ENCODE data around the gene APLP2. TPM values are rescaled to one million over a fixed set of nuclear protein-coding genes. Genes with fewer than 3 reads are reported as not detected.
"Not testable (repeated sequence)": the region's sequence is repeated elsewhere in the genome, so short reads cannot be mapped to it uniquely, and the experiment has no call there.

APLP2 gene
- total RNA-seq, 1 experiment from 2014 or later = 522 TPM

DNA sequence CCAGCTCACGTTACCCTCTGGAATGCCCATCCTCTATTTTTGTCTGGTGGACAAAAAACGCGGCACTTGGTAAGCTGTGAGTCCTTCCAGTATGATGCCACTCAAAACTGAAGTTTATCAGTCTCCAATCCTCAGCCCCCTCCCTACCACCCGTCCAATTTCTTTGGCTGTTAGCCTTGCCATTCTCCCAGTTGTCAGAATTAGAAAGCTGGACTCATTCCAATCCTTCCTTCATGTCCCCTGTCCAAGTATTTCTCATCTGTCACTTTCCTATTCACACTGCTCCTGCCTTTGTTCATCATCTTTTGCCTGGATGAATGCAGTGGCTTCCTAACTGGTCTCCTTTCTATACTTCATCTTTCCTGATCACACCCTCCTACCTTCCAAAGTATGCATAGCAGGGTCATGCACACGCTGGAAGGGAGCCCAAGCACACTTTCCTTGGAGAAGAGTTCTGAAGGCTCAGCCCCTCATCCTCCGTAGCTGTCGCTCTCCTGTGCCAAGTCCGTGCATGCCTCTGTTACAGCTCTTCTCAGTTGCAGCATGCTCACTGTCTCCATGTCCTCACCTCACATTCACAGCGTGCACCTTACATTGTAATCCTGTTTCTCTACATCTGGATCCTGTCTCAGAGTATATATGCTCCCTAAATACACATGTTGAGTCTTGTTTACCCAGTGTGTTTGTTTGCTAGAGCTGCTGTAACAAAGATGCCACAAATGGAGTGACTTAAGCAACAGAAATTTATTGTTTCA lies 19.4 kb downstream of the APLP2 start:
- no peak for DNase-seq (ENCODE audit: extremely low read depth, low read depth)

DNA sequence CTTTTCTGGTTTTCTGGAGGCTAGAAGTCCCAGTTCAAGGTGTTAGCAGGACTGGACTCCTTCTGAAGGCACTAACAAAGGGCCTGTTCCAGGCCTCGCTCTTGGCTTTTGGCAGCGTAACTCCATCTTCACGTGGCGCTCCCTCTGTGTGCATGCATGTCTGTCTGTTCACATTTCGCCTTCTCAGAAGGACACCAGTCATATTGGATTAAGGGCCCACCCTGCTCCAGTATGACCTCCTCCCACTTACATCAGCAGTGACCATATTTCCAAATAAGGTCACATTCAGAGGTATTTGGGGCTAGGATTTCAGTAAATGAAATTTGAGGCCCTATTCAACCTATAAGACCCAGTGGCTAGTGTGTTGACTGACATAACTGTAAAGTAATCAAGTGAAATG lies 20.0 kb downstream of the APLP2 start:
- DNase-seq (ENCODE audit: extremely low read depth, low read depth) = no peak

- not testable (repeated sequence) for DNase-seq (ENCODE audit: extremely low read depth, low read depth)
Observed at GRCh38 chr11:130090517-130090916, 20.8 kb downstream of the APLP2 start.

GRCh38 chr11:130091169-130091568 lies 21.5 kb downstream of the APLP2 start:
- DNase-seq (ENCODE audit: extremely low read depth, low read depth) = not testable (repeated sequence)

- DNase-seq (ENCODE audit: extremely low read depth, low read depth) = no peak
Observed at GRCh38 chr11:130092661-130093060, 23.0 kb downstream of the APLP2 start.

- no peak for DNase-seq (ENCODE audit: extremely low read depth, low read depth)
Observed at GRCh38 chr11:130094614-130095013, 24.9 kb downstream of the APLP2 start.

GRCh38 chr11:130095326-130095725 lies 25.6 kb downstream of the APLP2 start:
- no peak for DNase-seq (ENCODE audit: extremely low read depth, low read depth)

DNA sequence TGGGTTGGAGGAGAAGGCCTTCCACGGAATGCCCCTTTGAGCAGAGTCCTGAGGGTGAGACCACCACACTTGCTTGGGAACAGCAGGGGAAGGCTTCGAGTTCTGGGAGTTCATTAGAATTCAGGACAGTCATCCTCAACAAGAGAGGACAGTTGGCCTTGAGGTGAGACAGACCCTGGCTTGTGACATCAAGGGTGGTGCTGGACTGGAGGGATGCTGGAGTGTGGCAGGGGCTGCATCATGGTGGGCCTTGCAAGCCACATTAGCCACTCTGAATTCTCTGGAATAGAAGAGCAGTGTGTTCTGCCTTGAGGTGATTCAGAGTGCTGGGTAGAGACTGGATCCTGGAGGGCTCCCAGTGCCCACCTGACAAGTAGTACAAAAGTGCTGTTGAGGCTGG lies 26.3 kb downstream of the APLP2 start:
- no peak for DNase-seq (ENCODE audit: extremely low read depth, low read depth)

GRCh38 chr11:130096823-130097222 lies 27.1 kb downstream of the APLP2 start:
- no peak for DNase-seq (ENCODE audit: extremely low read depth, low read depth)

DNA sequence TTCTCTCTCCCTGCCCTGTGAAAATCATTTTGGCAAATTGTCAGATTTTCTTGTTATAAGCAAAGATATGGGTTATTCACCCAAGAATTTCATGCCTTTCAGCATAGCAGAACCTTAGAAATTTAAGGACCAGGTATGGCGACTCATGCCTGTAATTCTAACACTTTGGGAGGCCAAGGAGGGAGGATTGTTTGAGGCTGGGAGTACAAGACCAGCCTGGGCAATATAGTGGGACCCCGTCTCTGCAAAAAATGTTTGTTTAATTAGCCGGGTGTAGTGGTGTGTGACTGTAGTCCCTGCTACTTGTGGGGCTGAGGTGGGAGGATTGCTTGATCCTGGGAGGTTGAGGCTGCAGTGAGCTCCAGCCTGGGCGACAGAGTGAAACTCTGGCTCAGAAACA lies 27.6 kb downstream of the APLP2 start:
- no peak for DNase-seq (ENCODE audit: extremely low read depth, low read depth)

GRCh38 chr11:130099356-130099755 lies 29.7 kb downstream of the APLP2 start:
- no peak for DNase-seq (ENCODE audit: extremely low read depth, low read depth)

GRCh38 chr11:130100381-130101095 lies 30.8 kb downstream of the APLP2 start:
- DNase-seq (ENCODE audit: extremely low read depth, low read depth) = no peak

- DNase-seq (ENCODE audit: extremely low read depth, low read depth) = no peak
Observed at GRCh38 chr11:130101661-130102060, 32.0 kb downstream of the APLP2 start.

DNA sequence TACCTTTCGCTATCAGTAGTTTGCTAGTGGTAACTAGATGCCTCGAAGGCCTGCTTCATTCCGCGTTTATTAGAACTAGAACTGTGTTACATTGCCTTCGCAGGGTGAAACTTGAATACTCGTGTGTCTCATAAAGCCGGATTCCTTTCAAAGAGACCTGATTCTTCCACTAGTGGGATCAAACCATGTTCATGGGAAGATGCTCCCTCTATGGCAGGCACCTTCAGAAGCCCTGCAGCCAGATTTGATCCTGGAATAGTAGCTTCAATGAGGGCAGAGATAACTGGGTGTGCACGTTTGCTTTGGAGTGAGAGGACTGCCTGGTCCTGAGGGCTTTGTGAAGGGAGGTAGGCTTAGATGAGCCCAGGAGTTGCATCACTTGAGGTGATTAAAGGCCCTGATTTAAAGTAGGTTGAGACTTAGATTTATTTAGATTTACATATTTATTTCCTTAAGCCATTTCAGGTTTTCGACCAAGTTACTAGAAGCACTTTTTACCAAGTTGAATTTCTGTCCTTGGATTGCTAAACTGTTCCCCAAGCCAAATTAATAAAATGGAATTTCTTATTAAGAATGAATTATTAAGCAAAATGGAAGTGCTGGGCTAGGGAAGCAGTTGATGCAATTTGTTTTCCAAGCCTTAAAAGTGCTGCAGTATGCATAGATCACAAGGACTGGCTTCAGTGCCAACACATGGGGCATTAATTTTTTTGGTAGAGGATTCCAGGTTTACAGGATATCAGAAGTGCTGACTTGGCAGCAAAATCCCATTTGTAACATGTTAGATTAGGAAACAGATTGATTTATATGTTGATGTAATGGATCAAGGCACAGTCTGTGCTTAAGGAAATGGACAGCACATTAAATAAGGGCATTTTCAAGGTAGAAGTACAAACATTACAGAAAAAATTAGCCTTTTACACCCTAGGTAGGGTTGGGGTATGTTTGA lies 32.9 kb downstream of the APLP2 start:
- no peak for DNase-seq (ENCODE audit: extremely low read depth, low read depth)

DNA sequence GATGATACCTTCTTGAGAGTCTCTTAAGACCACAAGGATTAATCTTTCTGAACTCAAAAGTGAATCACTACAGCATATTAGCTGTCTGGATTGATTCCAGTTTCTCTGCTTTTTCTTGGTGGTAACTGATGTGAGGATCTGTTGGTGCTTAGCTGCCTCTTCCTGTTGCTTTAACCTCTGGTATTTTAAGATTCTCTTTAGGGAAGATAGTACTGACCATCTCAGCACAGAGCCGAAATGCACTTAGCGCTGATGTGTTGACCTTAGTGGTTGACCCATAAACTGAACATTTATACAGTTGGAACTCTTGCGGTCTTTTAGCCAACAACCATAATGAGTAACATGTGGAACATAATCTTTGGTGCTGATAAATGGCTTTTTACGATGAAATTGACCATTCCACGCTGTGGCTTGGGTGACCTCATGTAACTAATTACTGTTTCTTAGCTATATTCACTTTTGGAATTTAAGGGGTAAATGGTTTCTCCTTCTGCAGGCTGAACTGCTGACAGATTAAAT lies 33.7 kb downstream of the APLP2 start:
- peak; percentile 27 for DNase-seq (ENCODE audit: extremely low read depth, low read depth)

GRCh38 chr11:130106381-130106780 lies 36.7 kb downstream of the APLP2 start:
- DNase-seq (ENCODE audit: extremely low read depth, low read depth) = no peak

GRCh38 chr11:130108671-130109070 lies 39.0 kb downstream of the APLP2 start:
- DNase-seq (ENCODE audit: extremely low read depth, low read depth) = not testable (repeated sequence)

- DNase-seq (ENCODE audit: extremely low read depth, low read depth) = no peak
Observed at GRCh38 chr11:130109386-130109785, 39.7 kb downstream of the APLP2 start.

DNA sequence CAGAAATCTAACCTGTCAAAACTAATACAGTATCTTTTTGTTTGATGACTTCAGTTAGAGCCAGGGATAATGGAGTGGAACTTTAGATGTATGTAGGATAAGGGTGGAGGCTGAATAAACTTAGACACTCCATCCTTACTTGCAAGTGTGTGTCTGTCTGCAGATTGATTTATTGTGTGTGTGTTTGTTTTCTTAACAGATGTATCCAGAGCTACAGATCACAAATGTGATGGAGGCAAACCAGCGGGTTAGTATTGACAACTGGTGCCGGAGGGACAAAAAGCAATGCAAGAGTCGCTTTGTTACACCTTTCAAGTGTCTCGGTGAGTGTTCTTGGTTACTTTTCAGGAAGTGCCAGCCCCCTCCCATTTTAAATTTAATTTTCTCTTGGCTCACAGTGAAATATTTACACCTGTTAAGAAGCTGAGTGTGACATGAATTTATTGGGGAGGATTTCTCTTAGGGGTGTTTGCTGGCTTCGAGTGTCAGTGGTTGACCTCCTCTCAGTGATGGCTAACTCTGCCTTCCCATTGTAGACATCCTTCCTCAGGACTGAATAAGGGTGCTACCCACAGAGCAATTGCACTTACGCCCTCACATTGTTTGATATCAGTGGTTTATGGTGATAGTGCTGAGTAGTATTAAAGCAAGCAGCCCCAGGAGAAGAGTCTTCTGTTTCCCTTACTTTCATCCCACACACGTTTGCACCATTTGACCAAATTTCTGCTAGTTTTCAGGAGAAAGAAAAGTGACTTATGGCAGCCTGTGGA lies 40.8 kb downstream of the APLP2 start:
- DNase-seq (ENCODE audit: extremely low read depth, low read depth) = no peak
